HepG2 (cell line): ENCODE measurements around the gene CNOT2. TPM values are rescaled to one million over a fixed set of nuclear protein-coding genes. Genes with fewer than 3 reads are reported as not detected.
A peak's percentile ranks its signal among the peaks of the same experiment; 100 is the strongest.

Experiments
- ATAC-seq: fragments of 200-7000 bp; cut with Tn5 transposase; 3 replicates; pipeline ENCODE4 v1.9.1; 2020; ENCODE audit warnings: mild to moderate bottlenecking, moderate library complexity
- BruUV-seq: library from RNA; stranded (reverse); fragments of 400-500 nt; replicated peaks from 2 replicates; lab custom pipeline; 2021; lab: Mats Ljungman, UMichigan
- CTCF ChIA-PET: fragments of 300-600 bp; formaldehyde crosslinking; extraction: SDS; loops from one replicate; lab custom pipeline; 2021; ENCODE audit warnings: low total read pairs, inconsistent platforms, low intra/inter-chr PET ratio; lab: Yijun Ruan, JAX
- POLR2A ChIA-PET: fragments of 350-600 bp; sonication (Branson Sonifier 250); formaldehyde crosslinking; loops from one replicate; lab custom pipeline; 2020; ENCODE audit warnings: antibody characterized with exemption, inconsistent platforms; lab: Yijun Ruan, JAX
- DNase-seq: peaks from one replicate; pipeline ENCODE4 v3.0.0-alpha.2; 2015; ENCODE audit warnings: low spot score
- FAIRE-seq: peaks from 3 replicates; lab custom pipeline; 2011; peaks lifted over from hg19 to GRCh38; lab: Jason Lieb, UNC
- H2AFZ ChIP-seq: one replicate; pipeline ENCODE4 v1.6.1; 2011; ENCODE audit warnings: low read length, inconsistent platforms
- H3K27ac ChIP-seq: fragments of 300-600 bp; 3 replicates; pipeline ENCODE4 v1.8.0; 2011; ENCODE audit warnings: mixed run types, mild to moderate bottlenecking, mixed read lengths, low read length, inconsistent platforms; ENCODE audit not compliant: insufficient read depth; ENCODE audit errors: extremely low read length
- H3K27me3 ChIP-seq, 2 experiments: fragments of 200-600 bp in 1 of 2; 2 replicates in 1 of 2; 3 replicates in 1 of 2; pipeline versions ENCODE4 v1.6.0 to v1.8.0; 2011; ENCODE audit warnings: low read length in 2 of 2, mild to moderate bottlenecking in 2 of 2, moderate library complexity in 2 of 2, inconsistent platforms in 1 of 2; ENCODE audit not compliant: insufficient read depth in 2 of 2, control insufficient read depth in 1 of 2
- H3K36me3 ChIP-seq, 2 experiments: fragments of 200-600 bp in 1 of 2; replicated peaks in 1 of 2; 2 replicates in 1 of 2; 3 replicates in 1 of 2; pipeline versions ENCODE4 v1.5.1 to v1.8.0; 2011; ENCODE audit warnings: low read length in 2 of 2, inconsistent platforms in 1 of 2; ENCODE audit not compliant: insufficient read depth in 2 of 2, control insufficient read depth in 1 of 2
- H3K4me1 ChIP-seq: 2 replicates; pipeline ENCODE4 v1.5.1; 2012; ENCODE audit warnings: low read length, inconsistent platforms; ENCODE audit not compliant: insufficient read depth
- H3K4me2 ChIP-seq: 2 replicates; pipeline ENCODE4 v1.6.0; 2011; ENCODE audit warnings: low read depth, low read length, inconsistent platforms
- H3K4me3 ChIP-seq, 3 experiments: fragments of 200-600 bp in 1 of 3; sonication (generic), shearing (Covaris generic) in 1 of 3; replicated peaks in 1 of 3; 2 replicates each; pipeline ENCODE4 v1.5.1; 2011 to 2016; ENCODE audit warnings: low read length in 3 of 3, inconsistent platforms in 2 of 3, low read depth in 2 of 3, mild to moderate bottlenecking in 2 of 3, control low read depth in 1 of 3, mixed read lengths in 1 of 3; ENCODE audit not compliant: insufficient read depth in 1 of 3
- H3K79me2 ChIP-seq: one replicate; pipeline ENCODE4 v1.6.1; 2011; ENCODE audit warnings: low read length, inconsistent platforms; ENCODE audit not compliant: insufficient read depth
- H3K9ac ChIP-seq: 2 replicates; pipeline ENCODE4 v1.6.0; 2011; ENCODE audit warnings: mild to moderate bottlenecking, low read depth, low read length, inconsistent platforms; ENCODE audit not compliant: insufficient read depth
- H3K9me3 ChIP-seq: 2 replicates; pipeline ENCODE4 v1.5.1; 2012; ENCODE audit warnings: mild to moderate bottlenecking, low read length
- H4K20me1 ChIP-seq: 2 replicates; pipeline ENCODE4 v1.6.0; 2011; ENCODE audit warnings: inconsistent platforms, mild to moderate bottlenecking, low read length, moderate library complexity; ENCODE audit not compliant: insufficient read depth
- KLF13 ChIP-seq: sonication (generic); formaldehyde crosslinking; IDR thresholded peaks from 2 replicates; pipeline ENCODE4 v1.4.0; 2020; ENCODE audit warnings: mild to moderate bottlenecking, missing genetic modification reagents
- MAF1 ChIP-seq: sonication (generic); formaldehyde crosslinking; IDR thresholded peaks from 2 replicates; pipeline ENCODE4 v1.5.0; 2020; ENCODE audit warnings: missing genetic modification reagents, borderline replicate concordance
- RCOR2 ChIP-seq: IDR thresholded peaks from 2 replicates; pipeline ENCODE4 v1.6.1; 2016; ENCODE audit warnings: missing biosample characterization, missing genetic modification reagents
- STAT5B ChIP-seq: sonication (generic); formaldehyde crosslinking; IDR thresholded peaks from 2 replicates; pipeline ENCODE4 v1.4.0; 2020; ENCODE audit warnings: missing genetic modification reagents
- TFDP2 ChIP-seq: sonication (generic); formaldehyde crosslinking; IDR thresholded peaks from 2 replicates; pipeline ENCODE4 v1.4.0; 2020; ENCODE audit warnings: missing genetic modification reagents
- ZBTB10 ChIP-seq: sonication (generic); formaldehyde crosslinking; IDR thresholded peaks from 2 replicates; pipeline ENCODE4 v1.4.0; 2020; ENCODE audit warnings: missing genetic modification reagents, borderline replicate concordance
- ZNF552 ChIP-seq: sonication (generic); formaldehyde crosslinking; IDR thresholded peaks from 2 replicates; pipeline ENCODE4 v1.9.0; 2022; ENCODE audit warnings: missing genetic modification reagents, mild to moderate bottlenecking, borderline replicate concordance
- WGBS: methylation state at CpG from one replicate; pipeline ENCODE4 v1.1.6; 2017; ENCODE audit warnings: low lambda C conversion rate; 5-methylcytosine and 5-hydroxymethylcytosine counted together
- in situ Hi-C: cut with HindIII; loops from 2 replicates; pipeline ENCODE4 v1.10.0; 2017; ENCODE audit warnings: low pct_unique_long_range_greater_than_20kb; ENCODE audit not compliant: extremely low pct_ligation_motif_present
- intact Hi-C: fragments of 100-400 bp; cut with micrococcal nuclease; formaldehyde crosslinking; loops from one replicate; pipeline ENCODE4 v1.10.0; 2022; ENCODE audit not compliant: unreplicated experiment
- polyA plus RNA-seq, 8 experiments: library from polyadenylated mRNA; depleted of rRNA in 3 of 8; stranded (reverse) in 7 of 8; unstranded in 1 of 8; fragments of >200 nt; fragmentation: Illumina TruSeq in 4 of 8; extraction: Trizol in 4 of 8; gene quantifications; 2 replicates each; pipeline versions ENCODE4 v1.2.1 to v1.2.3, GENCODE V29; 2011 to 2016; ENCODE audit warnings: low read depth in 4 of 8, missing spikeins in 1 of 8, mixed read lengths in 1 of 8; ENCODE audit not compliant: insufficient read depth in 1 of 8
- total RNA-seq, 5 experiments: library from RNA; depleted of rRNA; stranded (reverse); fragments of >200 nt; fragmentation: Illumina TruSeq; extraction: Trizol; gene quantifications; 2 replicates each; pipeline ENCODE4 v1.2.3, GENCODE V29; 2016; ENCODE audit warnings: low read depth in 1 of 5

The CNOT2 gene
- total and polyA plus RNA-seq, 2 of the 13 experiments (the other 11 are each of a cell fraction or from before 2014, with no cell fraction given): 54.5 to 76.6 TPM

- Histone ChIP-seq H4K20me1 (peaks cover 32% of the 10 kb centered on the region), H3K4me1 (peaks cover 40% of the 10 kb centered on the region), H3K79me2 (peaks cover 96% of the 10 kb centered on the region), H3K27ac (no peak overlapping the region), H3K36me3 (no peaks in the 10 kb centered on the region)
- intact Hi-C loops: no loop called here
- 87% methylated on average over 6 of the region's 6 CpGs for WGBS
- ATAC-seq: peak; percentile 52; the same call in 2 of the 3 replicates
- no TSS peak for BruUV-seq
- POLR2A ChIA-PET: no interaction called here
- no peak for TF ChIP-seq ZNF552 (CRISPR knock-in tag)
- TF ChIP-seq TFDP2 (CRISPR knock-in tag): no peak
- TF ChIP-seq MAF1: no peak
- no peak for TF ChIP-seq ZBTB10 (CRISPR knock-in tag)
- TF ChIP-seq KLF13 (CRISPR knock-in tag): no peak
- TF ChIP-seq STAT5B: no peak
- TF ChIP-seq RCOR2: no peak
- TF ChIP-seq, all 625 proteins: peak for 0
- in situ Hi-C loops: no loop called here
- CTCF ChIA-PET: no interaction called here
- H2AFZ ChIP-seq: no peak overlapping the region
- H3K9me3 ChIP-seq: no peaks in the 10 kb centered on the region
- H3K4me2 ChIP-seq: no peak overlapping the region
- H3K9ac ChIP-seq: no peak overlapping the region
- DNase-seq: no peak
- no peak overlapping the region for H3K4me3 ChIP-seq
- H3K27me3 ChIP-seq: no peaks in the 10 kb centered on the region
- no peak for FAIRE-seq
These were observed 21.0 kb downstream of the CNOT2 start for GRCh38 chr12:70264067-70264867.
